ENCODE data around the gene STAT1.
"Not testable (repeated sequence)": the region's sequence is repeated elsewhere in the genome, so short reads cannot be mapped to it uniquely, and the experiment has no call there.

Gene STAT1

GRCh38 chr2:190997526-190998113 is 16.4 kb downstream of the STAT1 start:
- Histone ChIP-seq H3K9ac (ENCODE audit: low read depth, low read length) (no peak overlapping the region), H3K36me3 (ENCODE audit: insufficient read depth, low read length) (peaks cover 95% of the 10 kb centered on the region), H3K4me3 (ENCODE audit: low read depth in 1 of 2, low read length in 2 of 2) (no peak overlapping the region), H3K4me2 (ENCODE audit: insufficient read depth, low read length) (no peak overlapping the region), H4K20me1 (ENCODE audit: insufficient read depth, low read length) (no peaks in the 10 kb centered on the region), H3K9me3 (ENCODE audit: insufficient read depth, low read length, severe bottlenecking) (no peaks in the 10 kb centered on the region), H3K79me2 (ENCODE audit: insufficient read depth, low read length) (no peaks in the 10 kb centered on the region), H3K27ac (ENCODE audit: low read length) (no peak overlapping the region), H3K4me1 (ENCODE audit: insufficient read depth, low read length) (no peaks in the 10 kb centered on the region), H2AFZ (ENCODE audit: low read depth, low read length) (no peak overlapping the region), H3K27me3 (ENCODE audit: insufficient read depth, low read length, poor library complexity) (no peaks in the 10 kb centered on the region)
- ATAC-seq (ENCODE audit: insufficient read depth, low read depth) (no peak), DNase-seq (no peak)
- TF ChIP-seq CTCF (IDR thresholded peaks at IDR 0.05; ENCODE audit: borderline replicate concordance, extremely low read depth, low read length, poor library complexity, severe bottlenecking): no peak
- no peak for TF ChIP-seq EZH2 (IDR thresholded peaks at IDR 0.05; ENCODE audit: borderline replicate concordance, low read depth, low read length, severe bottlenecking)

GRCh38 chr2:190996947-190997346 is 17.0 kb downstream of the STAT1 start:
- Histone ChIP-seq H3K4me1 (ENCODE audit: insufficient read depth, low read length) (no peaks in the 10 kb centered on the region), H2AFZ (ENCODE audit: low read depth, low read length) (no peak overlapping the region), H3K9ac (ENCODE audit: low read depth, low read length) (no peak overlapping the region), H3K4me3 (ENCODE audit: low read depth in 1 of 2, low read length in 2 of 2) (no peak overlapping the region), H3K79me2 (ENCODE audit: insufficient read depth, low read length) (no peaks in the 10 kb centered on the region), H3K27ac (ENCODE audit: low read length) (no peak overlapping the region), H4K20me1 (ENCODE audit: insufficient read depth, low read length) (no peaks in the 10 kb centered on the region), H3K36me3 (ENCODE audit: insufficient read depth, low read length) (peaks cover 95% of the 10 kb centered on the region), H3K4me2 (ENCODE audit: insufficient read depth, low read length) (no peak overlapping the region), H3K27me3 (ENCODE audit: insufficient read depth, low read length, poor library complexity) (no peaks in the 10 kb centered on the region), H3K9me3 (ENCODE audit: insufficient read depth, low read length, severe bottlenecking) (no peaks in the 10 kb centered on the region)
- TF ChIP-seq CTCF (IDR thresholded peaks at IDR 0.05; ENCODE audit: borderline replicate concordance, extremely low read depth, low read length, poor library complexity, severe bottlenecking): no peak
- no peak for TF ChIP-seq EZH2 (IDR thresholded peaks at IDR 0.05; ENCODE audit: borderline replicate concordance, low read depth, low read length, severe bottlenecking)
- DNase-seq (no peak), ATAC-seq (ENCODE audit: insufficient read depth, low read depth) (no peak)

GRCh38 chr2:190996338-190996946 is 17.5 kb downstream of the STAT1 start:
- peak; percentile 95 for ATAC-seq (ENCODE audit: insufficient read depth, low read depth)
- no peaks in the 10 kb centered on the region for H3K9me3 ChIP-seq (ENCODE audit: insufficient read depth, low read length, severe bottlenecking)
- peak; percentile 52 for DNase-seq
- H3K9ac ChIP-seq (ENCODE audit: low read depth, low read length): no peak overlapping the region
- no peaks in the 10 kb centered on the region for H3K27me3 ChIP-seq (ENCODE audit: insufficient read depth, low read length, poor library complexity)
- H3K27ac ChIP-seq (ENCODE audit: low read length): no peak overlapping the region
- no peak overlapping the region for H3K4me2 ChIP-seq (ENCODE audit: insufficient read depth, low read length)
- peaks cover 93% of the 10 kb centered on the region for H3K36me3 ChIP-seq (ENCODE audit: insufficient read depth, low read length)
- H4K20me1 ChIP-seq (ENCODE audit: insufficient read depth, low read length): no peaks in the 10 kb centered on the region
- TF ChIP-seq EZH2 (IDR thresholded peaks at IDR 0.05; ENCODE audit: borderline replicate concordance, low read depth, low read length, severe bottlenecking) (no peak), CTCF (IDR thresholded peaks at IDR 0.05; ENCODE audit: borderline replicate concordance, extremely low read depth, low read length, poor library complexity, severe bottlenecking) (peak; percentile 75)
- no peak overlapping the region for H3K4me3 ChIP-seq (ENCODE audit: low read depth in 1 of 2, low read length in 2 of 2)
- H3K4me1 ChIP-seq (ENCODE audit: insufficient read depth, low read length): no peaks in the 10 kb centered on the region
- H3K79me2 ChIP-seq (ENCODE audit: insufficient read depth, low read length): no peaks in the 10 kb centered on the region
- no peak overlapping the region for H2AFZ ChIP-seq (ENCODE audit: low read depth, low read length)

- peaks cover 93% of the 10 kb centered on the region for H3K36me3 ChIP-seq (ENCODE audit: insufficient read depth, low read length)
- H3K79me2 ChIP-seq (ENCODE audit: insufficient read depth, low read length); H3K27ac ChIP-seq (ENCODE audit: low read length); H3K4me3 ChIP-seq (ENCODE audit: low read depth in 1 of 2, low read length in 2 of 2); H4K20me1 ChIP-seq (ENCODE audit: insufficient read depth, low read length); H3K27me3 ChIP-seq (ENCODE audit: insufficient read depth, low read length, poor library complexity); H2AFZ ChIP-seq (ENCODE audit: low read depth, low read length); H3K4me2 ChIP-seq (ENCODE audit: insufficient read depth, low read length); DNase-seq; ATAC-seq (ENCODE audit: insufficient read depth, low read depth); H3K4me1 ChIP-seq (ENCODE audit: insufficient read depth, low read length); H3K9ac ChIP-seq (ENCODE audit: low read depth, low read length); H3K9me3 ChIP-seq (ENCODE audit: insufficient read depth, low read length, severe bottlenecking): not testable (repeated sequence)
Observed at GRCh38 chr2:190995315-190995714, 18.7 kb downstream of the STAT1 start.
